SH-SY5Y (cell line): Measurements from ENCODE around the gene TACR1.

ENCODE experiments used
- GATA2 ChIP-seq: IDR thresholded peaks from 2 replicates; pipeline ENCODE4 v1.6.1; 2011; ENCODE audit warnings: mild to moderate bottlenecking, low read depth, low read length
- GATA3 ChIP-seq: IDR thresholded peaks from 2 replicates; pipeline ENCODE4 v1.6.1; 2011; ENCODE audit warnings: low read depth, mild to moderate bottlenecking, low read length, moderate library complexity

The TACR1 gene

DNA sequence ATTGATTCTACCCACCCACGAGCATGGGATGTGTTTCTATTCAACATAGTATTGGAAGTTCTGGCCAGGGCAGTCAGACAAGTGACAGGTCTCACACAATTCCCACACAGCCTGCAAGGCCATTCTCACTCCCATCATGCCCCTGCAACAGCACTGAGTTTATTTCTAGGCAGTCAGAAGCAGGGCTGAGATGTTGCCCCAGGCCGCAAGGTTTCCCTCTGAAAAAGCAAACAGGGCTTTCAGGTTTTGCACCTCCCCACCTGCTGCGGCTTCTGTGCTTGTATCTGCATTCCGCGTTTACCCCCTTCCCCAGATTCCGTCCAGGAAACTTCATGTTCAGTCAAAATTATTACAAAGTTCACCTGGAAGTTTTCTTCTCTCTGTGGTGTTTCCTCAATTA lies 9.4 kb upstream of the TACR1 start:
- no peak for TF ChIP-seq GATA3

DNA sequence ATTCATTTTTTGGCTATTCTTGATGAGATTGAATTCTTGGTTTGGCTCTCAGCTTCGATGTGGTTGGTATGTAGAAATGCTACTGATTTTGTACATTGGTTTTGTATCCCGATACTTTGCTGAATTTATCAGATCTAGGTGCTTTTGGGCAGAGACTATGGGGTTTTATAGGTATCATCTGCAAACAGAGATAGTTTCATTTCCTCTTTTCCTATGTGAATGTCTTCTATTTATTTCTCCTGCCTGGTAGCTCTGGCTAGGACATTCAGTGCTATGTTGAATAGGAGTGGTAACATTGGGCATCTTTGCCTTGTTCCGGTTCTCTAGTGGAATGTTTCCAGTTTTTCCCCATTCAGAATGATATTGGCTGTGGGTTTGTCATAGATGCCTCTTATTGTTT lies 5.5 kb upstream of the TACR1 start:
- TF ChIP-seq GATA2 = no peak
- TF ChIP-seq GATA3 = no peak

DNA sequence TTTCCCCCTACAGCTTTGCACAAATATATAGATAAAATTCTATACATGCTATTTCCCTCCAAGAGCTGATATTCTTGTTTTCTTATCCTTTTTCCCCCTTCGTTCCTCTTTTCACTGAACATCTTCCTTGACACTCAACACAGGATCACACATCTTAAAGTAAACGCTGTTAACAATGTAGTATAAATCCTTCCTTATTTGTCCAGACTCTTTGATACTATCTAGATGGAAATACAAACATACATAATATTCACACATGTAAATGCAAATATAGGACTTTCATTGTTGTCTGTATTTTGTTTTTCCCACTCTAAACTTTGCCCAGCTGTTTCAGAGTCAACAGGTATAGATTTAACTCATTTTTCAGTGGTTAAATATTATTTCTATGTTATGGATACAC lies 3.0 kb upstream of the TACR1 start:
- TF ChIP-seq GATA2 (no peak), GATA3 (no peak)

DNA sequence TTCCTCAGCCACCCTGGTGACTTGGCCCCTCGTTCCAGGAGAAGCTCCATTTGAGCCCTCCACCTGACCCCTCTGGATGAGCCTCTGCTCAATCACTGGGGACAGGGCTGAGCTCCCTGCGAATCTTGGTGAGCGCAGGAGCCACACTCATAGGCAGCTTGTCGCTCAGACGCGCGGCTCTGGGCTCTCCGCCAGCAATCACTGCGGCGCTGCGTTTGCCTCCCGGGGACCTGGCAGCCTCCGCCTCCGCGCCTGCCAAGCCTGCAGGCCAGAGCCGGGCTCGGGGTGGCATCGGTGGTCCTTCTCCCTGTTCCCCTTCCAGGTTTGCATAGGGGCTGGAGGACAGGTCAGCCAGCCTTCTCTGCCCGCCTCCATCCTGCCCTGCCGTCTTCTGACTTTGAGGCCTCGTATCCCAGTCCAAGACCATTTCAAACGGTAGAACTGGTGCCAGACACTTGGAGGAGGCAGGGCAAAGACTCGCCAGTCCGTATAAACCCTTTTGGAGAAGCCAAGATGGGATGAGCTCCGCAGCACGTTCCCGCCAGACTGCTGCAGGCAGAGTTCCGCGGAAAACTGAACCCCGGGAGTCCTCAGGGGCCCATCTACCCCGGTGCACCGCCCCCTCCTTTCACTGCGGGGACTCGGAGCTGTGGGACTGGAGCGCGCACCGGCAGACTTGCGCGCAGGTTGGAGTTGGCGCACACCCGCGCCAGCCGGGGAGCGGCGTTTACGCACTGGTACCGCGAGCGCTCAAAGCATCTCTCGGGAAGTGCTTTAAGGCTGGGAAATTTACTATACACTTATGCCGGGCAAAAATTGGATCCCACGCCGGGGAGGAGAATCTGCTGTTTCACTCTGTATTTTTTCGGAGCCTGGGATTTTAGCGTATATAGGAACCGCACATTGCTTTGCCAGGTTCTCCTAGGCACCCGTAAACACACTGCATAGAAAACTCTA lies 1.1 kb upstream of the TACR1 start:
- TF ChIP-seq GATA2 = no peak
- no peak for TF ChIP-seq GATA3

DNA sequence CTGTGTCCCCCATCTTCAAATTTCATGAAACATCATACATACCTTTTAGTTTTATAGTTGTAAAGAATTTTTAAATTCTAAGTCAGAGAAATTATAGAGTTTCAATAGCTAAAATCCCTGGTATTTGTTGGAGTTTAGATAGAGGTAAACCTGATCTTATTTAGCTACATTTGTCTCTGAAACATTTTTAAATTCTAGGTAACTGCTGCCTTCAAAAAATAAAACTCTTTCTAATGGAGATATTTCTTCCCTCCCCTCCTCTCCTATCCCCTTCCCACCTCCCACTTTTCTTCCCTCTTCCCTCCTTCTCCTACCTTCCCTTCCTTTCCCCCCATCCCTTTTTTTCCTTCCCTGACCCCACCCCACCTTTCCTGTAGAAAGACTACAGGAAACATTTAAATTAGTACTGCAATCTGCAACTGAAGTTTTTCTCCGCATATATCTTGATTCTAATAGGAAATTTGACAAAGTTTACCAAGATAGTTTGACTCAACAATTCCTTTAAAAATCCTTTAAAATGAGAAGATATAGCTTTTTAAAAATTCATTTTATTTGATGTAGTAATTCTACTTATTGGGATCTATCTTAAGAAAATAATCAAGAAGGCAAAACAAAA lies 4.1 kb downstream of the TACR1 start:
- no peak for TF ChIP-seq GATA2
- no peak for TF ChIP-seq GATA3

DNA sequence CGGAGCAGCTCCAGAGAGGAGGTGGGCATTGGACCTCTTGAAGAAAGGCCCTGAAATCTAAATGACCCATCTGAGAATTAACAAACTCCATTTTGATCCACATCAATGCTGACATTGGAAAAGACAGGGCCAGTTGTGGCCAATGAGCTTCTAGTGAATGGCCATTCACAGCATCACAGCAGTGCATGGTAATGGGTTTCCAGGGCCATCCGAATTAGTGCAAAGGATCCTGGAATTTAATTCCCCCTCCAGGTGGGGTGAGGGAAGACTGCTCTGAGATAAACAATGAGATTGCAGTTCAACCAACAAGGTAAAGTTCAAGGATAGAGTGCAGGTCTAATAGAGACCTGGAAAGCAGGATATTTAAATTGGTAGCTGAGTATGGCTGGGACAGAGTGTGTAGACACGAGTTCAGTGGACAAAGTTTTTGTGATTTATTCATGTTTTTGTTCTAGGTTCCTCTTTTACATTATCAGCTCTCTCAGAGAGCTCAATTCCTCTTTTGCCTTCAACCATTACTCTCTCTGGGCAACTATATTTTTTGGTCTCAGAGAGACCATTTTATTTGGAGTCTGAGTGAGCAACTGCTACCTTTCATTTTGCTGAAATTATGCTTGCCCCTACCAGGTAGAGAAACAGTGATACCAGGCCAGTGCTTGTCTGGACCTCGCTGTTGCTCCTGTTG lies 5.0 kb downstream of the TACR1 start:
- TF ChIP-seq GATA2 (no peak), GATA3 (no peak)

DNA sequence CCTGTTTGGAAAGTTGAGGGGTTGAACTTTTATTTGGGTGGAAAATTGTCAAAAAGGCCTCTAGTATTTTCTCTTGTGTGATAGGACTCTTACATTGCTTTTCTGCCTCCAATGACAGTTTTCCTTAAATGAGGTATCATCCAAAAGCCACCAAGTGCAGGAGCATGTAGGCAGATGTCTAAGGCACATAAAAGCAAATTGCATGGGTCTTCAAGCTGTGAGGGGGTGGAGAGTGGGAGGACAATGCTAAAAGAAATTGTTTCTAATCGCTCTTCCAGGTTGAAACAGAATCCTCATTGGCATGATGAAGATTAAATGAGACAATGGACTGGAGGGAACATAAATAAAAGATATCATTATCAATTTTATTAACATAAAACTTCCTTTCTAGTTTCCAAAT lies 6.8 kb downstream of the TACR1 start:
- TF ChIP-seq GATA2 = no peak
- TF ChIP-seq GATA3 = no peak

DNA sequence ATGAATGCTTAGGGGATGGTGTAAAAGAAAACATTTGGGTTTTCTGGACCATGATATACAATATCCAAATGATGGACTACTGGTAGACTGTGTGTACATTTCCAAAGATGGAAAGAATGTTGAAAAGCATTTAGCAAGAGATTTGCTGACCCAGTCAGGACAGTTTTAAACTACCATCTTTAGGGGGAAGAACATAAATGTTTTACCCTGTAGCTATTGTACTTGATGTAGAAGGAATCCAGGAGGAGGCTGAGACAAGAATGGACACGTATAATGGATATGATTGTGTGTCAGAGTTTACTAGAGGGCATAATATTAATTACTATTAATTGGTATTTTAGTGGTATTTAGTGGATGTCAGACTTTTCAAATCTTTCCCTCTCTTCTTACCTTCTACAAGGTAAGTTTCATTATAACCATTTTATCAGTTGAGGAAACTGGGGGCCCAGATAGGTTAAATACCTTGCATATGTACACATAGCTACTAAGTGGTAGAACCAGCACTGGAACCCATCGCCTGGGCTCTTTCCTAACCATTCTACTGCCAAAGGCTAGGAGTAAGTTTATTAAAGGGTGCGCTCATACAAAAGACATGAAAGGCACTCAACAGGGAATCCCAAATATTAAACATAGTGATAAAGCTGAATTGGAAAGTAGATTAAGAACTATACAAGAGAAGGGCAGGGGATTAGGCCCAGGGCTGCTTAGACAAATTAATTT lies 8.9 kb downstream of the TACR1 start:
- TF ChIP-seq GATA2 = no peak
- TF ChIP-seq GATA3 = no peak

DNA sequence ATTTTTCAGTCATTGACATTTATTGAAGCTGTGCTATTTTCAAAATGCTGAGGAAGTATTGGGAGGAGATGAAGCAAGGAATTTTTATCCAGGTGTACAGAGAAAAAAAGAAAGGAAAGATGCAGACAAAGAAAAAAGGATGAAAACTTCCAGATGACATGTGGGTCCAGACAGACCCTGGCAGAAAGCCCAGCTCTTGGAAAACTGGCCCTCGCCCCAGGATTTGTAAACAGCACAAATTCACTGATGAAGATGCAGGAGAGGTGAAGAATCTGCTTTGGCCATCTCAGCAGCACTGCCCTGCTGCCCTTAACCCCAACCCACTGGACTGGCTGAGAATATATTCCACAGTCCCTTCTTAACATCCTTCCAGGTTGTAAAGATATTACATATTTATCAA lies 12.5 kb downstream of the TACR1 start:
- TF ChIP-seq GATA3 = no peak
- TF ChIP-seq GATA2 = no peak

DNA sequence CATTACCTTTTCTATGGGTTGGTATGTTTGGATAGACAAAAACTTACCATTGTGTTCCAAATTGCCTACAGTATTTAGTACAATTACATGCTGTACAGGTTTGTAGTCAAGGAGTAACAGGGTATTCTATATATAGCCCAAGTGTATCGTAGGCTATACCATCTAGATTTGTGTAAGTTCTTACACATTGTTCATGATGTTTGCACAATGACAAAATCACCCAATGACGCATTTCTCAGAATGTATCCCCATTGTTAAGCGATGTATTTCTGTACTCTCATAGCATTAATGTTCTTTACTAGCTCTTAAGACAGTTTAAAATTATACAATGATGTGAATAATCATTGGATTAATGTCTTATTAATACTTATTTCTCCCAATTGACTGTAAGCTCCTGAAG lies 16.7 kb downstream of the TACR1 start:
- TF ChIP-seq GATA3 = no peak
- no peak for TF ChIP-seq GATA2

DNA sequence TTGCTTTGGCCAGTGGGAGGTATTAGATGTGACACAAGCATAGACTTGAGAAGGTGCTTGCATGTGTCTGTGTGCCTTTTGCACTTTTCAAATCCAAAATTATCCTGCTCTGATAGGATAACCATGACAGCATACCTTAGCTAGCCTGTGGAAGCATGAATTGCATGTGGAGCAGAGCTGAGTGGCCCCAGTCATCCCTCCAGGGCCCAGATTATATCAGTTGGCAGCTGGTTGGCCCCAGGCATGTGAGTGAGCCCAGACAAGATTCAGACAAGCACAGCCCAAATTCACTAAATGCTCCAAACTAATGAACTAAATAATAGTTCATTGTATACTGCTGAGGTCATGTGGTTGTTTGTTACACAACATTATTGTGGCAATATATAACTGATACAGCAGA lies 18.8 kb downstream of the TACR1 start:
- no peak for TF ChIP-seq GATA2
- TF ChIP-seq GATA3 = no peak

DNA sequence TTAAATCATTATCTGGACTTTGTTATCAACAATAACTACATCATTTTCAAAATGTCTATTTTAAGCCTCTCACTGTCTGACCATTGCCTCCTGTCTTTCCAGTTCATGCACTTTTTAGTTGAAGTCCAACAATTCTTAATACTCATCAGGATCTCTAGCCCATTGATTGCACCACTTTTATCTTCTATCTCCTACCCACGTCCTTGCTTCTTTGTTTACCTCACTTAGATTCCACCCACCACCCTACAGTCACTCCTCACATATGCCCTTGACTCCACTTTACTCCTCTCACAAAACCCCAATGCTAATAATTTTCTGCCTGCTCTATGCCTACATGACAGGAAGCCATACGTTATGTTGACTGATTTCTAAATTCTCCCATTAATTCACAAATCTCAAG lies 21.9 kb downstream of the TACR1 start:
- TF ChIP-seq GATA3 (no peak), GATA2 (no peak)

DNA sequence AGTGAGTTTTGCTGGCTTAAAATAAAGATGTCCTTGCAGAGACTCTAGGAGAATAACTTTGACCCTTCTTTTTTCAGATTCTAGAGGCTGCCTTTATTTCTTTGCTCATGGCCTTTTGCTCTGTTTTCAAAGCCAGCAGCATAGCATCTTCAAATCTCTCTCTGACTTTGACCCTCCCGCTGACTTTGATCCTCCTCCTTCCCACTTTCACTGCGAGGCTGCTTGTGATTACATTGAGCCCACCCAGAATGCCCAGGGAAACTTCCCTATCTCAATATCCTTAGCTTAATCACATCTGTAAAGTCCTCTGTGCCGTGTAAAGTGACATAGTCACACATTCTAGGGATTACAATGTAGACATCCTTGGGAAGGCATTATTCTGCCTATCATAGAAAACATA lies 23.9 kb downstream of the TACR1 start:
- TF ChIP-seq GATA2 (no peak), GATA3 (no peak)

DNA sequence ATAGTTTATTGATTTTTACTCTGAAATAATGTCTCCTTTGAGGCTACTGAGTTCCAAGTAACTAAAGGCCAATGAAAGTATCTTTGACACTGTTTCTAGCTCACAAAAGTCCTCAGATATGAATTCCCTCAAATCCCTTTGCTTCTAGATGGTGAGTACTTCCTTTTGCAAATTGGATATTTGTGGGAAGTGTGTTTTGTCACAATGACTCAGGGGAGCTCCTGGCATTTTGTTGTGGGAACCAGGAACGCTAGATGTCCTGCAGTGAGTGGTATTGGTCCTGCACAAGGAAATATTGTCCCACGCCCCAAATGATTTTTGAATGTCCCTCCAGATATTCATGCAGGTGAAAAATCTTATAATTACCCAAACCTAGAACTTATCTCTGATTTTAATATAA lies 24.3 kb downstream of the TACR1 start:
- TF ChIP-seq GATA3 (no peak), GATA2 (no peak)
